ENCODE data around the gene INCA1. TPM values are rescaled to one million over a fixed set of nuclear protein-coding genes. Genes with fewer than 3 reads are reported as not detected.

INCA1 gene
- total and polyA plus RNA-seq, 2 of the 13 experiments (the other 11 are each of a cell fraction or from before 2014, with no cell fraction given) = 0.93 to 2.6 TPM

- Histone ChIP-seq H2AFZ (ENCODE audit: low read length) (no peak overlapping the region), H3K4me2 (ENCODE audit: low read depth, low read length) (peak overlapping the region; percentile 94), H3K27ac (ENCODE audit: extremely low read length, insufficient read depth, low read length) (peak overlapping the region; percentile 55), H3K36me3 (replicated peaks in 1 of 2; ENCODE audit: control insufficient read depth in 1 of 2, insufficient read depth in 2 of 2, low read length in 2 of 2) (peaks cover 3% of the 10 kb centered on the region in 2 experiments; a peak in 2 of 5 replicates), H3K4me1 (ENCODE audit: insufficient read depth, low read length) (peaks cover 30% of the 10 kb centered on the region), H4K20me1 (ENCODE audit: insufficient read depth, low read length) (no peaks in the 10 kb centered on the region), H3K79me2 (ENCODE audit: insufficient read depth, low read length) (no peaks in the 10 kb centered on the region), H3K27me3 (ENCODE audit: control insufficient read depth in 1 of 2, insufficient read depth in 2 of 2, low read length in 2 of 2) (no peaks in the 10 kb centered on the region), H3K9me3 (ENCODE audit: low read length) (no peaks in the 10 kb centered on the region), H3K9ac (ENCODE audit: insufficient read depth, low read depth, low read length) (peak overlapping the region; percentile 70), H3K4me3 (replicated peaks in 1 of 3; ENCODE audit: insufficient read depth in 1 of 3, low read depth in 2 of 3, low read length in 3 of 3) (peak overlapping the region; percentile 80 to 87 (median 84))
- 24% methylated on average over 2 of the region's 5 CpGs for WGBS (ENCODE audit: low lambda C conversion rate)
- FAIRE-seq = peak; percentile 53
- in situ Hi-C loops (cut with HindIII; ENCODE audit: extremely low pct_ligation_motif_present, low pct_unique_long_range_greater_than_20kb) (no loop called here), intact Hi-C loops (cut with micrococcal nuclease; ENCODE audit: unreplicated experiment) (loop anchor here (2.0 kb wide), 1 partner anchor 76 kb away; no protein-coding TSS in a partner anchor)
- TF ChIP-seq IKZF5 (CRISPR knock-in tag; IDR thresholded peaks at IDR 0.05) (0 out of 2 replicates have a peak, but pooled peaks have one; percentile 6), ZNF543 (CRISPR knock-in tag; IDR thresholded peaks at IDR 0.05) (0 out of 2 replicates have a peak, but pooled peaks have one; percentile 35), AGO1 (IDR thresholded peaks at IDR 0.05; ENCODE audit: low read depth, low read length, poor library complexity, severe bottlenecking) (no peak), HMGA1 (CRISPR knock-in tag; conservative IDR thresholded peaks at IDR 0.05) (no peak), SP1 (IDR thresholded peaks at IDR 0.05) (no peak), SP1 (CRISPR knock-in tag; IDR thresholded peaks at IDR 0.05) (no peak), AGO2 (optimal IDR thresholded peaks at IDR 0.05; ENCODE audit: low read depth, low read length) (no peak)
- TF ChIP-seq, protein P1, sequence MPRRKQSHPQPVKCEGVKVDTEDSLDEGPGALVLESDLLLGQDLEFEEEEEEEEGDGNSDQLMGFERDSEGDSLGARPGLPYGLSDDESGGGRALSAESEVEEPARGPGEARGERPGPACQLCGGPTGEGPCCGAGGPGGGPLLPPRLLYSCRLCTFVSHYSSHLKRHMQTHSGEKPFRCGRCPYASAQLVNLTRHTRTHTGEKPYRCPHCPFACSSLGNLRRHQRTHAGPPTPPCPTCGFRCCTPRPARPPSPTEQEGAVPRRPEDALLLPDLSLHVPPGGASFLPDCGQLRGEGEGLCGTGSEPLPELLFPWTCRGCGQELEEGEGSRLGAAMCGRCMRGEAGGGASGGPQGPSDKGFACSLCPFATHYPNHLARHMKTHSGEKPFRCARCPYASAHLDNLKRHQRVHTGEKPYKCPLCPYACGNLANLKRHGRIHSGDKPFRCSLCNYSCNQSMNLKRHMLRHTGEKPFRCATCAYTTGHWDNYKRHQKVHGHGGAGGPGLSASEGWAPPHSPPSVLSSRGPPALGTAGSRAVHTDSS (CRISPR knock-in tag; conservative IDR thresholded peaks at IDR 0.05) = no peak
- peak; percentile 54 for ATAC-seq
- DNase-seq (ENCODE audit: low spot score) = no peak
- ChIA-PET CTCF (ENCODE audit: low intra/inter-chr PET ratio, low total read pairs) (interaction anchor here (1.2 to 2.0 kb wide), 2 partner anchors 76 to 77 kb away, joined by 3 to 7 read pairs; no protein-coding TSS in a partner anchor), POLR2A (interaction anchor here (0.7 to 5.6 kb wide), 8 partner anchors 12 to 77 kb away, joined by 3 to 78 read pairs (median 6); partner anchors contain the start of genes INCA1, KIF1C, RNF167 and SLC25A11)
- TSS peak; percentile 48 for BruUV-seq (replicated peaks)
Measured at GRCh38 chr17:4986403-4986802, 10.9 kb downstream of the INCA1 start.

All from HepG2 (cell line).